Measurements from ENCODE around the gene ZMIZ1.
A peak's percentile ranks its signal among the peaks of the same experiment; 100 is the strongest.

ZMIZ1 gene

DNA sequence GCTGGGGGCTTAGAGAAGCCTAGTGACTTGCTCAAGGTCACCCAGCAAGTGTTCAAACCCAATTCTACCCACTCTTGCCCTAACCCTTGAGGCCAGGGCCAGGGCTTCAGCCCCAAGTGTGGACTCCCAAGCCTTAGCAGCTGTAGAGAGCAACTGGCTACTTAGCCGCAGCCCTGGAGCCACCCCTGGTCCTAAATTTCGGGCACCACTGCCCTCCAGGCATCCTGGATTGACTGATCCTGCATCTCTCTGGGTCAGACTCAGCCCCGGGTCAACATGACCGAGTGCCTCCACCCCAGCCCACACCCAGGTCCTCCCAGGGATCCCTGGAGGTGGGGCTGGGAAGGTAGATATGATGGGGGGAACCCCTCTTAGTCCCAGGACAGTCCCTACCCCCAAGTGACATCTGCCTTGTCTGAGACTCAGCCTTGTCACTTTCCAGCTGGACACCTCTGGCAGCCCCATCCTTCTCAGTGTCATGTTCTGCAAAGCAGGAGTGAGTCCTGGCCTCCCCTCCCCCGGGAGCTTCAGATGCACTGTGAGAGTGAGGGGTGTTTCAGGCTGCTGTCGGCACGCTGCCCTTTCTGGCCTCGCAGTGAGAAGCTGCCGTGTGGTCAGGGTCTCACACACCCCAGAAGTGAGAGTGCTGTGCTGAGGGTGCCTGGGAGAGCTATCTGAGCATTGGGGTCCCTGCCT is 89.8 kb downstream of the ZMIZ1 start:
- no peak for DNase-seq

DNA sequence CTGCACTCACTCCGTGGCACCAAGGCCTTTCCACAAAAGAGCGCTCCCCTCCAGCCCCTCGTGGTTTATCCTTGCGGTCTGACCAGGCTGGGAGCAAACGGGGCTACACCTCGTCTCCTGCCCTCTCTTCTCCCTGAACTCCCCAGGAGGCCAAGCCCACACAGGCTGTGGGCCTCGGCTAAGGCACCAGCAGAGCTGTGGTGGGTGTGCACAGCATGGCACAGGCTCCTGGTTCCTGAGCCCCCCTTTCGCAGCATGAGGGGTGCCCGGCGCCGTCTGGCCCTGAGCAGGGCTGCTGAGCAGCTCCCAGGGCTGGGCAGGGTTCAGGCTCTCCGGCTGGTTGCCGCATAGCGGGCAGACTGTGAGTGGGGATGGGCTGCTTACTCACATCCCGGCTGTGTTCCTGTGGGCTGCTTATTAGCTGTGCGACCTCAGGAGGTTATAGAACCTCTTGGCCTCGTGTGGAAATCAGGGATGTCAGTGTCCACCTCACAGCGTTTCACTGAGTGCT is 90.4 kb downstream of the ZMIZ1 start:
- no peak for DNase-seq

DNA sequence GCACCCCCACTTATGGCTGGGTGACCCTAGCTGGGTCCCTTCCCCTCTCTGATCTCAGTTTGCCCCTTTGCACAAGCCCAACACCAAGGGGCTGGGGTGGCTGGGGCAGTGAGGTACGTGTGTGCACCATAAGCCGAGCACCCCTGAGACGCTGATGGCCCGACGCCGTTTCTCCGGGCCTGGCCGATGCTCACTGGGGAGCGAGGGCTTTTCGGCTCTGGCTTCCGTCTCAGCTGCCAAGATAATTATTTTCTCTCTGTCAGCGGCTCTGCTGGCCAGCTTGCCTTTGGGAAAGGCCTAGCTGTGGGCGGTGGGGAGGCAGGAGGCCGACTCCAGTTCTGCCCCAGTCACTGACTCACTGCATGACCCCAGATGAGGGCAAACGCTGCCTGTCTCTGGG is 91.0 kb downstream of the ZMIZ1 start:
- DNase-seq: peak in 1 of 2 donors; percentile 38

- DNase-seq: no peak
These were observed 91.4 kb downstream of the ZMIZ1 start for GRCh38 chr10:79160191-79160590.

GRCh38 chr10:79161557-79161956 is 92.8 kb downstream of the ZMIZ1 start:
- no peak for DNase-seq

GRCh38 chr10:79162022-79162421 is 93.3 kb downstream of the ZMIZ1 start:
- no peak for DNase-seq

DNA sequence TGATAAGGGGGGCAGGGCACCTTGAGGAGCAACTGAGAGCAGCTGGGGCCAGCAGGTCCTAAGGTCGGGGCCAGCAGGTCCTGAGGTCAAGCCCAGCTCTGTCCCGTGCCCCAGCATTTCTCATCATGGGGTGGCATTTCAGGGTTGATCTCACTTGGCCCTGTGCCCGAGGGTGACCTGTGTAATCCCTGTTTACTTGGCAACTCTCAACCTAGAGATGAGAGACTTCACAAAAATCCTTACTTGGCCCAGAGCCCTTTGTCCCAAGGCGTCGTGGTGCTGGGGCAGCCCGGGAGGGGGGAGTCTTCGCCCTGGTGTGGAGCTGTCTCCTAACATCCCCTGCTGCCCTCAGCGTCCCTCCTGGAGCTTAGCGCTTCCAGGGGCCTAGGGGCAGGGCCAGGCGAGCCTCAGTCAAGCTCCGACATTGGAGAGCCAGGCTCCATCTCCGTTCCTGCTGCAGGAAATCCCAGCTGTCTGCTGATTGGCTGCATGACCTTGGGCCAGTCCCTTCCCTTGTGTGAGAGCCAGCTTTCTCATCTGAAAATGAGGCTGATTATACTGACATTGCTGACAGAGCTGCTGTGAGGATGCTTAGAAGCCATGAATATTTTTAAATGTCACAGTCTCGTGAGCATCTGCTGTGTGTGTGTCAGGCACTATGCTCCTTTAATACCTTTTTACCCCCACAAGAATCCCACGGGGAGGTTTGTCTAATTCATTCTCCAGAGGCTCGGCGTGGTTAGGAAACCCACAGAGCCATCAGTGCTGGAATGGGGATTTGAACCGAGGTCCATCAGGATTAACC is 94.3 kb downstream of the ZMIZ1 start:
- no peak for DNase-seq

DNA sequence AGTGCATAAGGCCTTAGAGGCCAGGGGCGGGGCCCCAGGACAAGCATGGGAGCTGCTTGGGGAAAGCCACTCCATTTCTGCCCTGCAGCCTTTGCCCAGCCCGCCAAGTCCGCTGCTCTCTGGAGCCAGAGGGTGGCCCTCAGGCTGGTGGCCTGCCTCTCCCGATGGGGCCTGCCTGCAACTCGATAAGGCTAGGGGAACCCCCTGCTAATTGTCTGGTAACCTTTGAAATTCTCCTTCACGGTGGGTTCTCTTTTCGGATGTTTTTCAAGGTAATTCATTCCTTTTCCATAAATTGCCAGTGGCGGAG is 94.9 kb downstream of the ZMIZ1 start:
- DNase-seq: no peak

- no peak for DNase-seq
These were observed 95.3 kb downstream of the ZMIZ1 start for GRCh38 chr10:79164075-79164474.

DNA sequence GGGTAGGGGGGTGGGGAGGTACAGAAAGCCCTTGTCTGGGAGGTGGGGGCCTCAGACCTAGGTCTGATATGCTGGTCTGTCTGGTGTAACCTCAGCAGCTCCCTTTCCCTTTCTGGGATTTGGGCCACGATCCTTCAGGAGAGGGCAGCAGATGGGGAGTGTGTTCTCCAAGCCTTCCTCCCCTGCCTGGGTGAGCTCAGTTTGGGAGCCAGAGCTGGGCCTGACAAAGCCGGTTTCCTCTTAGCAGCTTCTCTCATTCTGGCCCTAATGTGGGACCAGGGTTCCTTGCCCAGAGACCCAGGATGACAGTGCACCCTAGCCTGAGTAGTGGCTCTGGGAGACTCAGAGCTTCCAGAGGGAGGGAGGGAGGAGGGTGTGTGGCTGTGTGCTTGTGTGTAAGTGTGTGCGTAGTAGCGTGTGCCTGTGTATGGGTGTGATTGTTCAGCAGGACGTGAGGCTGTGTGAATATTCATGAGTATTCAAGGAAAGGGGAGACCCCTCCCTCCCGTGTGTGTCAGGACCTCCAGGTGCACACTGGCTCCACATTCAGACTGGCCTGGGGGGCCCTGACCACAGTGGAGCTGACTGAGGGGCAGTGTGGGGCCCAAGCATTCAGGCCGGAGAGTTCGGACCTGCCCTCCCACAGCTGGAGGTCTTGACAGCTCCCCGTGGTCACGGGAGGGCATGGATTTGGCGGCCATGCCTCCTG is 96.5 kb downstream of the ZMIZ1 start:
- DNase-seq: no peak

- no peak for DNase-seq
These were observed 97.6 kb downstream of the ZMIZ1 start for GRCh38 chr10:79166312-79166721.

DNA sequence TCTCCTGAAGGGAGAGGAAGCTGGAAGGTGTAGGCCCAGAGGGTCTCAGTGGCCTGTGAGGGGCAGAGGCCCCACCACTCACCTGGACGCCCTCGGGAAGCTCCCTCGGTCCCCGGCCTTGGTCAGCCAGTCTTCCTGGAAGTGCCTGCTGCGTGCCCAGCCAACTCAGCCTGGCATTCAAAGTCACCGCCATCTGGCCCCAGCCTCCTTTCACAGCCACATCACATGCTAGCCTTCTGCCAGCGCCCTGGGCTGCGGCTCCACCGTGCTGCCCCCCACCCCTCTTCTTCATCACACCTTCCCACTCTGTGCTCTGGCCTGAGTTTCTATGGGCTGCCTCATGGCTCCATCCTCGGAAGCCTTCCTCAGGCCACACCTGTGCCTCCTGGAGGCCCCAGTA is 98.0 kb downstream of the ZMIZ1 start:
- DNase-seq: no peak

GRCh38 chr10:79167537-79167936 is 98.8 kb downstream of the ZMIZ1 start:
- DNase-seq: no peak

- DNase-seq: no peak
These were observed 99.4 kb downstream of the ZMIZ1 start for GRCh38 chr10:79168210-79168609.

GRCh38 chr10:79170226-79170752 is 101.5 kb downstream of the ZMIZ1 start:
- no peak for DNase-seq

GRCh38 chr10:79170993-79171392 is 102.2 kb downstream of the ZMIZ1 start:
- DNase-seq: no peak

DNA sequence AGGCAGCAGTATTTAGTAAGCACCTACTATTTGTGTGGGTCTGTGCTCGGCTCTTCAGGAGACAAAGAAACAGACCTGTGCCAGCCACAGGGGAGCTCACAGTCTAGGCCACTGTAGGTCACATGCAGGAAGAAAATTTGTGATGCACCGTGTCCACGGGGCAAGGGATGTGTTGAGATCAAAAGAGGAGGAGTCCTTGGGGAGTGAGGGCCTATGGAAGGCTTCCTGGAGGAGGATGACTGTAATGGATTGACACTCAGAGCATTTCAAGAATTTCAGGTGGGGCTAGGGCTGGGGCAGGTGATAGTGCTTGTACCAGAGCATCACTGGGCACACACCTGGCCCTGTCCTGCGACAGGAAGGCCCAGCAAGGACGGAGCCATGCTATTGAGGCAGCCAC is 102.7 kb downstream of the ZMIZ1 start:
- no peak for DNase-seq

- DNase-seq: no peak
These were observed 104.1 kb downstream of the ZMIZ1 start for GRCh38 chr10:79172881-79173280.

DNA sequence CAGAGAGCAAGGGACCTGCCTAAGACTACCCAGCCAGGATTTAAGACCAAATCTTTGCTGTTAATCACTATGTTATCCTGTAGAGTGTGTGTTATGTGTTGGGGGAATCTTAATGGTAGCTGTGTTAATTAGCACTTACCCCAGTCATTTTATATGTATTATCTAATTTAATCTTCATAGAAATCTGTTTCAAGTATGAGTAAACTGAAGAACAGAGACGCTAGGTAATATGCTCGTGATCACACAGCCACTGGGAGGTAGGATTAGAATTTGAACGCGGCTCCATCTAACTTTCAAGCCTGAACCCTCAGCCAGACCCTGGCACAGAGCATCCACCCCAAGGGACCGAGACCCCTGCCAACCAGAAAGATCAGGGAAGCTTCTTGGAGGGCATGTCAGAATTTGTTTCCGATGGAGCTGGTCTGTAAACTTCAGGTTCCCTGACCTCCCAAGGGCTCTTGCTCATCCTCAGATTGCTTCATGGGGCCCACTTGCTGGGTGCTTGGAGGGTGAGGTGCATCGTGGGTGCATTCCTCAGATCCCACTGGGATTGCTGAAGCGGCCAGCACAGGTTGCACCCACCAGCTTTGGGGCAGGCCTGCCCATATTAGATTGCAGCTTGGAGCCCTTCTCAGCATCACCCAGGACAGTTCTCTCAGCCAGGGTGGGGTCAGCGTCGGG is 105.0 kb downstream of the ZMIZ1 start:
- no peak for DNase-seq

GRCh38 chr10:79176052-79176501 is 107.3 kb downstream of the ZMIZ1 start:
- no peak for DNase-seq

GRCh38 chr10:79176949-79177602 is 108.3 kb downstream of the ZMIZ1 start:
- no peak for DNase-seq

GRCh38 chr10:79178070-79178576 is 109.4 kb downstream of the ZMIZ1 start:
- DNase-seq: no peak

All from inflammatory macrophage treated with lipopolysaccharide for 1 hour (primary cell).